SU-DHL-6 (cell line): ENCODE measurements around the gene CELSR2.

Experiments used
- H2AFZ ChIP-seq: fragments of 200-600 bp; sonication (generic); 2 replicates; pipeline ENCODE4 v1.6.1; 2014; ENCODE audit warnings: low read depth, mild to moderate bottlenecking, moderate library complexity, mixed read lengths, antibody characterized with exemption, low read length; ENCODE audit not compliant: severe bottlenecking
- H3F3A ChIP-seq: fragments of 200-600 bp; shearing (Covaris generic); 2 replicates; pipeline ENCODE4 v1.6.0; 2016; ENCODE audit warnings: antibody characterized with exemption, mild to moderate bottlenecking; ENCODE audit not compliant: insufficient read depth
- H3K27ac ChIP-seq: fragments of 200-600 bp; sonication (generic); 2 replicates; pipeline ENCODE4 v1.5.1; 2016; ENCODE audit warnings: low read depth, mild to moderate bottlenecking, low read length, moderate library complexity, mixed read lengths
- H3K27me3 ChIP-seq: fragments of 200-600 bp; sonication (generic), shearing (Covaris generic); 2 replicates; pipeline ENCODE4 v1.6.0; 2014; ENCODE audit warnings: mild to moderate bottlenecking, low read length
- H3K36me3 ChIP-seq: fragments of 200-600 bp; sonication (generic); 2 replicates; pipeline ENCODE4 v1.6.1; 2014; ENCODE audit warnings: mild to moderate bottlenecking, low read length, mixed read lengths
- H3K4me2 ChIP-seq: fragments of 300-600, 200-600 bp; shearing (Covaris generic), sonication (generic); 2 replicates; pipeline ENCODE4 v1.6.0; 2014; ENCODE audit warnings: low read length, low read depth, mild to moderate bottlenecking; ENCODE audit not compliant: poor library complexity, severe bottlenecking
- H3K4me3 ChIP-seq: fragments of 200-600 bp; sonication (generic); 2 replicates; pipeline ENCODE4 v1.5.1; 2014; ENCODE audit warnings: antibody characterized with exemption, low read length, mild to moderate bottlenecking, mixed read lengths; ENCODE audit not compliant: insufficient read depth, poor library complexity, severe bottlenecking
- H3K79me2 ChIP-seq: fragments of 200-600 bp; sonication (generic); 2 replicates; pipeline ENCODE4 v1.6.1; 2014; ENCODE audit warnings: mild to moderate bottlenecking, low read length, moderate library complexity; ENCODE audit not compliant: insufficient read depth
- H3K9ac ChIP-seq: fragments of 200-600 bp; sonication (generic); 2 replicates; pipeline ENCODE4 v1.7.0; 2014; ENCODE audit warnings: mild to moderate bottlenecking, low read length
- H3K9me2 ChIP-seq: fragments of 200-600 bp; sonication (generic); replicated peaks from 2 replicates; pipeline ENCODE4 v1.6.1; 2014; ENCODE audit warnings: low read length; ENCODE audit not compliant: insufficient read depth
- H3K9me3 ChIP-seq: fragments of 200-600 bp; sonication (generic); 2 replicates; pipeline ENCODE4 v1.6.1; 2014; ENCODE audit warnings: low read length, mixed read lengths; ENCODE audit not compliant: insufficient read depth
- H4K20me1 ChIP-seq: fragments of 200-600 bp; sonication (generic); 2 replicates; pipeline ENCODE4 v1.6.1; 2014; ENCODE audit warnings: low read depth, mild to moderate bottlenecking, antibody characterized with exemption, low read length, moderate library complexity, mixed read lengths
- EZH2phosphoT487 ChIP-seq: fragments of 200-600 bp; sonication (generic), shearing (Covaris generic); conservative IDR thresholded peaks from 2 replicates; pipeline ENCODE4 v1.6.1; 2018; ENCODE audit warnings: mild to moderate bottlenecking, antibody characterized with exemption, low read length, moderate library complexity, mixed read lengths
- TF ChIP-seq, protein P1 (sequence below): fragments of 200-600 bp; sonication (generic); IDR thresholded peaks from one replicate; pipeline ENCODE4 v1.5.1; 2017; ENCODE audit warnings: antibody characterized with exemption, mild to moderate bottlenecking, low read length, moderate library complexity; ENCODE audit not compliant: insufficient read depth, poor library complexity, severe bottlenecking

CELSR2 gene

DNA sequence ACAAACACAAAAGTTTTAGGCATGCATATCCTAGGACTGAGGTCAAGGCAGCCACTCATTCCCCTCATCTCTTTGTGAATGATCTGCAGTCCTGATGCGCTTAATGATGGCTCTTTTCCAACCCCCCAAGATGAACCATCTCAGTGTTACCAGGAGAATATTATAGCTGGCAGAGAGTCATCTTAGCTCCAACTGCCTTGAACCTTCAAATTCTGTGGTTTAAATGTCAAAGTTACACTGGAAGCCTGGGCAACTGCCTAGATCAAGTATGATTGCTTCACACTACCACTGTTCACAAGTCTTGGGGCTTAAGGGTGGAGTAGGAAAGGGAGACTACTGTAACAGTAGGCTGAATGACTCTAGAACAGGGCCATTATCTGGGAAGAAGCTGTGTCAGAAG lies 65.5 kb downstream of the CELSR2 start:
- H3K4me3 ChIP-seq: no peak overlapping the region
- no peak overlapping the region for H3K4me2 ChIP-seq
- H3K9me2 ChIP-seq: no peaks in the 10 kb centered on the region
- no peaks in the 10 kb centered on the region for H3K36me3 ChIP-seq
- no peaks in the 10 kb centered on the region for H3F3A ChIP-seq
- H3K27me3 ChIP-seq: no peaks in the 10 kb centered on the region
- no peaks in the 10 kb centered on the region for H3K79me2 ChIP-seq
- no peak overlapping the region for H3K9ac ChIP-seq
- no peaks in the 10 kb centered on the region for H4K20me1 ChIP-seq
- H3K9me3 ChIP-seq: no peaks in the 10 kb centered on the region
- H3K27ac ChIP-seq: no peak overlapping the region
- no peak overlapping the region for H2AFZ ChIP-seq
- TF ChIP-seq EZH2phosphoT487: no peak
- TF ChIP-seq, protein P1, sequence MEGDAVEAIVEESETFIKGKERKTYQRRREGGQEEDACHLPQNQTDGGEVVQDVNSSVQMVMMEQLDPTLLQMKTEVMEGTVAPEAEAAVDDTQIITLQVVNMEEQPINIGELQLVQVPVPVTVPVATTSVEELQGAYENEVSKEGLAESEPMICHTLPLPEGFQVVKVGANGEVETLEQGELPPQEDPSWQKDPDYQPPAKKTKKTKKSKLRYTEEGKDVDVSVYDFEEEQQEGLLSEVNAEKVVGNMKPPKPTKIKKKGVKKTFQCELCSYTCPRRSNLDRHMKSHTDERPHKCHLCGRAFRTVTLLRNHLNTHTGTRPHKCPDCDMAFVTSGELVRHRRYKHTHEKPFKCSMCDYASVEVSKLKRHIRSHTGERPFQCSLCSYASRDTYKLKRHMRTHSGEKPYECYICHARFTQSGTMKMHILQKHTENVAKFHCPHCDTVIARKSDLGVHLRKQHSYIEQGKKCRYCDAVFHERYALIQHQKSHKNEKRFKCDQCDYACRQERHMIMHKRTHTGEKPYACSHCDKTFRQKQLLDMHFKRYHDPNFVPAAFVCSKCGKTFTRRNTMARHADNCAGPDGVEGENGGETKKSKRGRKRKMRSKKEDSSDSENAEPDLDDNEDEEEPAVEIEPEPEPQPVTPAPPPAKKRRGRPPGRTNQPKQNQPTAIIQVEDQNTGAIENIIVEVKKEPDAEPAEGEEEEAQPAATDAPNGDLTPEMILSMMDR: no peak

- H3K36me3 ChIP-seq: no peaks in the 10 kb centered on the region
- no peaks in the 10 kb centered on the region for H3K79me2 ChIP-seq
- no peaks in the 10 kb centered on the region for H4K20me1 ChIP-seq
- H3F3A ChIP-seq: no peaks in the 10 kb centered on the region
- no peaks in the 10 kb centered on the region for H3K27me3 ChIP-seq
- H3K9me2 ChIP-seq: no peaks in the 10 kb centered on the region
- no peaks in the 10 kb centered on the region for H3K9me3 ChIP-seq
- H3K4me2 ChIP-seq: no peak overlapping the region
- no peak for TF ChIP-seq EZH2phosphoT487
- TF ChIP-seq, protein P1: no peak
- no peak overlapping the region for H3K9ac ChIP-seq
- H3K27ac ChIP-seq: no peak overlapping the region
- H2AFZ ChIP-seq: no peak overlapping the region
- H3K4me3 ChIP-seq: no peak overlapping the region
Measured at GRCh38 chr1:109315288-109315687, 65.9 kb downstream of the CELSR2 start.

GRCh38 chr1:109316506-109316905 lies 67.2 kb downstream of the CELSR2 start:
- H3K36me3 ChIP-seq: no peaks in the 10 kb centered on the region
- no peaks in the 10 kb centered on the region for H3K79me2 ChIP-seq
- TF ChIP-seq EZH2phosphoT487: no peak

DNA sequence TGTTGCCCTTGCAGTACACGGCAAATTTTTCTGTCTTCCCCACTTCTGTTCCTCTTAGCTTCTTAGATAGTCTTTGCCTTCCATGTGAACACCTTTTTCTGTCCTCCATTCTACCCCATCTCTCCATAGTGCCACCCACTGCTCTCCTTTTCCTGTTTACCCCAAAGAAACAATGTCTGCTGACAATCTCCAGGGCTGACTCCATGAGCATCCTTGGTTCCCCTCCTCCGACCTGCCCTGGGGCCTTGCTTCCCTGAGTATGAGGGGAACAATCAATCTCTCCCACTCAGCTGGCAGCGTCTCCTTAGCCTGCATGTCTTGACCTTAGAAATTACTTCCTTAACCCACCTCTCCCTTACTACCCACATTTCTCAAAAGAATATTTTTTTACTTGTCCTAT lies 69.8 kb downstream of the CELSR2 start:
- H3K4me2 ChIP-seq: no peak overlapping the region
- no peaks in the 10 kb centered on the region for H4K20me1 ChIP-seq
- H3K27me3 ChIP-seq: no peaks in the 10 kb centered on the region
- TF ChIP-seq, protein P1: no peak
- TF ChIP-seq EZH2phosphoT487: no peak
- no peaks in the 10 kb centered on the region for H3K36me3 ChIP-seq
- H3F3A ChIP-seq: no peaks in the 10 kb centered on the region
- H3K27ac ChIP-seq: no peak overlapping the region
- H3K9me2 ChIP-seq: no peaks in the 10 kb centered on the region
- H3K9ac ChIP-seq: no peak overlapping the region
- H3K4me3 ChIP-seq: no peak overlapping the region
- H2AFZ ChIP-seq: no peak overlapping the region
- no peaks in the 10 kb centered on the region for H3K9me3 ChIP-seq
- H3K79me2 ChIP-seq: no peaks in the 10 kb centered on the region

More at GRCh38 chr1:109316506-109316905, 67.2 kb downstream of the CELSR2 start:
- Histone ChIP-seq H3K4me2 (no peak overlapping the region), H3K9me2 (no peaks in the 10 kb centered on the region), H3K9me3 (no peaks in the 10 kb centered on the region), H3K4me3 (no peak overlapping the region), H3K27me3 (no peaks in the 10 kb centered on the region), H3F3A (no peaks in the 10 kb centered on the region), H2AFZ (no peak overlapping the region), H3K27ac (no peak overlapping the region), H3K9ac (no peak overlapping the region), H4K20me1 (no peaks in the 10 kb centered on the region)
